Activated CD4-positive, alpha-beta T cell treated with anti-CD3 and anti-CD28 coated beads, Interleukin-2, Interleukin-4, amounts not matched to agents 100 ng/mL and 50 ng/mL, durations not matched to agents 16 hours and 8 hours (primary cell): ENCODE data around the gene AADAC.
"Not testable (repeated sequence)": the region's sequence is repeated elsewhere in the genome, so short reads cannot be mapped to it uniquely, and the experiment has no call there.

Experiments
- DNase-seq: peaks from one replicate; pipeline ENCODE4 v3.0.0-alpha.2; 2020; ENCODE audit warnings: low spot score

AADAC gene

GRCh38 chr3:151813799-151814198 is at the start of gene AADAC:
Gene AADAC (plus strand): TSS chr3:151814116. CDS start chr3:151814163, 47 bp downstream.
- no peak for DNase-seq

GRCh38 chr3:151764699-151765098 is 49.2 kb upstream of the AADAC start:
- DNase-seq = not testable (repeated sequence)

- no peak for DNase-seq
These were observed 48.2 kb upstream of the AADAC start for GRCh38 chr3:151765685-151766084.

- DNase-seq = no peak
These were observed 47.5 kb upstream of the AADAC start for GRCh38 chr3:151766454-151766853.

GRCh38 chr3:151768393-151768930 is 45.5 kb upstream of the AADAC start:
- no peak for DNase-seq

- DNase-seq = no peak
These were observed 44.7 kb upstream of the AADAC start for GRCh38 chr3:151769175-151769574.

- no peak for DNase-seq
These were observed 43.0 kb upstream of the AADAC start for GRCh38 chr3:151770956-151771355.

GRCh38 chr3:151772825-151773480 is 41.0 kb upstream of the AADAC start:
- DNase-seq = no peak

- no peak for DNase-seq
These were observed 39.7 kb upstream of the AADAC start for GRCh38 chr3:151774235-151774634.

GRCh38 chr3:151774910-151775309 is 39.0 kb upstream of the AADAC start:
- no peak for DNase-seq

GRCh38 chr3:151775314-151776258 is 38.3 kb upstream of the AADAC start:
- no peak for DNase-seq

- no peak for DNase-seq
These were observed 37.6 kb upstream of the AADAC start for GRCh38 chr3:151776259-151776740.

- DNase-seq = no peak
These were observed 36.0 kb upstream of the AADAC start for GRCh38 chr3:151777880-151778279.

GRCh38 chr3:151787626-151788025 is 26.3 kb upstream of the AADAC start:
- no peak for DNase-seq

GRCh38 chr3:151788401-151788800 is 25.5 kb upstream of the AADAC start:
- DNase-seq = no peak

- DNase-seq = no peak
These were observed 24.0 kb upstream of the AADAC start for GRCh38 chr3:151789853-151790463.

- DNase-seq = not testable (repeated sequence)
These were observed 23.2 kb upstream of the AADAC start for GRCh38 chr3:151790763-151791162.

- DNase-seq = no peak
These were observed 21.5 kb upstream of the AADAC start for GRCh38 chr3:151792411-151792810.

GRCh38 chr3:151793636-151794035 is 20.3 kb upstream of the AADAC start:
- no peak for DNase-seq

- no peak for DNase-seq
These were observed 19.8 kb upstream of the AADAC start for GRCh38 chr3:151794080-151794479.

GRCh38 chr3:151795276-151795675 is 18.6 kb upstream of the AADAC start:
- no peak for DNase-seq

- no peak for DNase-seq
These were observed 17.7 kb upstream of the AADAC start for GRCh38 chr3:151796105-151796680.
